Measurements from ENCODE around the gene LDLRAD2. TPM values are rescaled to one million over a fixed set of nuclear protein-coding genes. Genes with fewer than 3 reads are reported as not detected.

The LDLRAD2 gene
- total and polyA plus RNA-seq, 10 of the 15 experiments (the other 5 are each of a cell fraction or from before 2014, with no cell fraction given): 0.04 to 0.23 (median 0.11) TPM; not detected in 7

DNA sequence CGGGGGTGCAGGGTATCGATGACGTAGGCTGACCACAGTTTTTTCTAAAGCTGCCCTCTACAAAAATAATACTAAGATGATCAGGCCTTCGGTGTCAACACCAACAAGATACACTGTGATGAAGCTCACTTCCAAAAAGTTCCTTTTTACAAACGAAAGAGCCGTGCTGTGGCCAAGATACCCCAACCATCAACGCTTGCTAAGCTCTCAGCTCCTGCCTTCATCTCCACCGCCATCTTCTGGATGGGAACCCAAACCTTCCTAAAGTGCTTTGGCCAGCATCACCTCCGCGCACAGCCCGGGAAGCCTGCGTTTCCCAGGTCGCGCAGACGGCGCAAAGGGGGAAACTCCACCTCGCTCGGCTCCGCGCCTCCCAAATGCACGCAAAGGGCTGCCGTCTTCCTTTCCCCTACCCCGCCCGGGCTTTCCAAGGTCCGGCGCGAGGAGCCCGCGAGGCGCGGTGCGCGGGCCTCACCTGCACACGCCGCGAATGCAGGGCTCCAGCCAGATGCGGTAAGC lies 29.7 kb upstream of the LDLRAD2 start (continued):
- TF ChIP-seq RB1 (IDR thresholded peaks at IDR 0.05; ENCODE audit: borderline replicate concordance): 0 out of 2 replicates have a peak, but pooled peaks have one; percentile 32
- TF ChIP-seq SIN3A (IDR thresholded peaks at IDR 0.05; ENCODE audit: low read depth, low read length): no peak
- no peak for TF ChIP-seq RFX5 (IDR thresholded peaks at IDR 0.05; ENCODE audit: low read depth, low read length)
- TF ChIP-seq MTA3 (IDR thresholded peaks at IDR 0.05; ENCODE audit: borderline replicate concordance, low read length): 0 out of 2 replicates have a peak, but pooled peaks have one; percentile 40

DNA sequence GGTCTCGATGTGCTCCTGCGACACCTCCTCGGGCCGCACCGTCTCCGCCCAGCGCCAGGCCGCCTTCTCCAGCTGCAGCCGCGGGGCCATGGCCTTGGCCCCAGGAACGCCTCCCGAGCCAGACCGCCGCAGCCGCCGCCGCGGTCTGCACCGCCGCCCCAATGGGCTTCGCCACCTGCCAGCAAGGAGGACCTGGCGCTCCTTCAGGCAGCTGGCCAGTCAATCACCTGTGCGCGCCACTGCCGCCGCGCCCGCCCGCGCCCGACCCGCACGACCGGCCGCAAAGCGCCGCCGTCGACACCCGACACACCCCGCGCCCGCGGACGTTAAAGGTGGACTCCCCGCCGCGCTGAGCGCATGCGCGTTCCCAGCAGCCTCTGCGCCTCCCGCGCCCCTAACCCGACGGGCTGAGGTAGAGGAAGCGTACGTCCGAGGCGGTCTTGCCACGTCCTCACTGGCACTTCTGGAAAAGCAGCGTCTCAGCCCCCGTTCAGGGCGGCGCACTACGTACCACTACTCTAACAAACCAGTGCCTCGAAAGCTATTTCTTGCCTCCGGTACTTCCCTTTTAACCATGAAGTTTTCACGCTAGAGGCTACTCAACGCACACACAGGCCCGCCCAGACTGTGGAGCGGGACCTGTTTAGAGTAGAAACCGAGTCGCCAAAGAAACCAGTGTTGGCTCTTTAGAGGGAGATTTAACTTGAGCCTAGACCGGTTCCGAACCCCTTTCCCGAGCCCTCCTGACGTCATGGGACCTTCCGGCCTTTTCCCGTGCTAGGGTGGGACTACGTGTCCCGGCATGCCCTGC lies 29.0 kb upstream of the LDLRAD2 start, which contains the start of gene USP48:
Gene USP48 (minus strand): TSS at position 282 of the 811 bp plus-strand sequence. CDS start 192 bp downstream, at position 90.
- no TSS peak for BruUV-seq (replicated peaks)
- CTCF ChIA-PET: interaction anchor here (0.7 to 3.4 kb wide), 16 partner anchors 11 to 241 kb away, joined by 3 to 50 read pairs (median 5); partner anchors contain the start of gene RAP1GAP
- Histone ChIP-seq H2AFZ (ENCODE audit: control insufficient read depth, low read depth, low read length) (peak within 1 kb of the TSS; percentile 77), H3K27ac (ENCODE audit: control insufficient read depth, insufficient read depth) (peak within 1 kb of the TSS; percentile 100), H3K9me3 (replicated peaks; ENCODE audit: control insufficient read depth, insufficient read depth, low read length) (no peaks in the 10 kb centered on the region; the same call in 1 of the 3 replicates), H3K79me2 (ENCODE audit: control insufficient read depth, insufficient read depth, low read length) (peaks cover 51% of the 10 kb centered on the region), H3K4me1 (ENCODE audit: control insufficient read depth, insufficient read depth, low read length) (0 out of 2 replicates have a peak, but pooled peaks cover 4% of the 10 kb centered on the region), H3K4me2 (ENCODE audit: control insufficient read depth, insufficient read depth) (peak within 1 kb of the TSS; percentile 90), H3K27me3 (replicated peaks in 1 of 2; ENCODE audit: control insufficient read depth in 2 of 2, insufficient read depth in 2 of 2, low read length in 1 of 2) (no peaks in the 10 kb centered on the region), H3K36me3 (ENCODE audit: control insufficient read depth in 2 of 2, insufficient read depth in 2 of 2, low read length in 1 of 2) (no peaks in the 10 kb centered on the region), H3K9ac (ENCODE audit: control insufficient read depth, insufficient read depth, low read length) (peak within 1 kb of the TSS; percentile 100), H4K20me1 (ENCODE audit: control insufficient read depth, insufficient read depth) (no peaks in the 10 kb centered on the region), H3K4me3 (peak within 1 kb of the TSS; percentile 73)
- in situ Hi-C loops (cut with MboI): loop anchor here (25.0 kb wide), 1 partner anchor 1804 kb away; no protein-coding TSS in a partner anchor
- 1% methylated on average over 72 of the region's 82 CpGs for WGBS (ENCODE audit: insufficient coverage, insufficient replicate concordance, low lambda C conversion rate, missing lambda C conversion rate)
- SMC1A ChIA-PET (ENCODE audit: uncharacterized antibody, unreplicated experiment): interaction anchor here (1.1 to 5.3 kb wide), 16 partner anchors 9 to 242 kb away, joined by 3 to 121 read pairs (median 5); no protein-coding TSS in a partner anchor
- FAIRE-seq (peak; percentile 98), DNase-seq (ENCODE audit: low read depth, low spot score) (peak; percentile 87), ATAC-seq (peak; percentile 78)
- intact Hi-C loops (cut with micrococcal nuclease; ENCODE audit: unreplicated experiment): loop anchor here (5.0 to 10.0 kb wide), 2 partner anchors 81 to 182 kb away; no protein-coding TSS in a partner anchor
- POLR2A ChIA-PET: interaction anchor here (0.6 to 4.2 kb wide), 11 partner anchors 13 to 256 kb away, joined by 3 to 107 read pairs (median 4); no protein-coding TSS in a partner anchor
- RAD21 ChIA-PET (ENCODE audit: unreplicated experiment): interaction anchor here (1.2 to 4.0 kb wide), 12 partner anchors 8 to 270 kb away, joined by 3 to 100 read pairs (median 6); partner anchors contain the start of gene CDC42
- TF ChIP-seq CBFB (IDR thresholded peaks at IDR 0.05; ENCODE audit: low read depth): peak; percentile 74
- peak; percentile 66; the same call in 1 of the 2 replicates for TF ChIP-seq MYB (IDR thresholded peaks at IDR 0.05; ENCODE audit: borderline replicate concordance, low read depth, low read length)
- peak; percentile 63 for TF ChIP-seq ZNF207 (IDR thresholded peaks at IDR 0.05; ENCODE audit: borderline replicate concordance)
- TF ChIP-seq POLR2A (IDR thresholded peaks at IDR 0.05; ENCODE audit: low read depth, low read length): peak; percentile 100
- TF ChIP-seq HSF1 (IDR thresholded peaks at IDR 0.05; ENCODE audit: low read depth, low read length): no peak
- no peak for TF ChIP-seq BCL11A (IDR thresholded peaks at IDR 0.05; ENCODE audit: low read depth, low read length)
- TF ChIP-seq PAX8 (IDR thresholded peaks at IDR 0.05): peak; percentile 48; the same call in 1 of the 2 replicates
- TF ChIP-seq HDAC2 (IDR thresholded peaks at IDR 0.05): no peak
- TF ChIP-seq, protein P1, sequence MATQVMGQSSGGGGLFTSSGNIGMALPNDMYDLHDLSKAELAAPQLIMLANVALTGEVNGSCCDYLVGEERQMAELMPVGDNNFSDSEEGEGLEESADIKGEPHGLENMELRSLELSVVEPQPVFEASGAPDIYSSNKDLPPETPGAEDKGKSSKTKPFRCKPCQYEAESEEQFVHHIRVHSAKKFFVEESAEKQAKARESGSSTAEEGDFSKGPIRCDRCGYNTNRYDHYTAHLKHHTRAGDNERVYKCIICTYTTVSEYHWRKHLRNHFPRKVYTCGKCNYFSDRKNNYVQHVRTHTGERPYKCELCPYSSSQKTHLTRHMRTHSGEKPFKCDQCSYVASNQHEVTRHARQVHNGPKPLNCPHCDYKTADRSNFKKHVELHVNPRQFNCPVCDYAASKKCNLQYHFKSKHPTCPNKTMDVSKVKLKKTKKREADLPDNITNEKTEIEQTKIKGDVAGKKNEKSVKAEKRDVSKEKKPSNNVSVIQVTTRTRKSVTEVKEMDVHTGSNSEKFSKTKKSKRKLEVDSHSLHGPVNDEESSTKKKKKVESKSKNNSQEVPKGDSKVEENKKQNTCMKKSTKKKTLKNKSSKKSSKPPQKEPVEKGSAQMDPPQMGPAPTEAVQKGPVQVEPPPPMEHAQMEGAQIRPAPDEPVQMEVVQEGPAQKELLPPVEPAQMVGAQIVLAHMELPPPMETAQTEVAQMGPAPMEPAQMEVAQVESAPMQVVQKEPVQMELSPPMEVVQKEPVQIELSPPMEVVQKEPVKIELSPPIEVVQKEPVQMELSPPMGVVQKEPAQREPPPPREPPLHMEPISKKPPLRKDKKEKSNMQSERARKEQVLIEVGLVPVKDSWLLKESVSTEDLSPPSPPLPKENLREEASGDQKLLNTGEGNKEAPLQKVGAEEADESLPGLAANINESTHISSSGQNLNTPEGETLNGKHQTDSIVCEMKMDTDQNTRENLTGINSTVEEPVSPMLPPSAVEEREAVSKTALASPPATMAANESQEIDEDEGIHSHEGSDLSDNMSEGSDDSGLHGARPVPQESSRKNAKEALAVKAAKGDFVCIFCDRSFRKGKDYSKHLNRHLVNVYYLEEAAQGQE (IDR thresholded peaks at IDR 0.05; ENCODE audit: low read depth, low read length): peak; percentile 27; the same call in 1 of the 2 replicates
- no peak for TF ChIP-seq SUPT20H (IDR thresholded peaks at IDR 0.05; ENCODE audit: borderline replicate concordance, control insufficient read depth, low read depth, low read length)
- peak; percentile 88 for TF ChIP-seq PKNOX1 (IDR thresholded peaks at IDR 0.05)

Measured in GM12878 (cell line).